H1 (cell line): ENCODE data around the gene STXBP6. TPM values are rescaled to one million over a fixed set of nuclear protein-coding genes. Genes with fewer than 3 reads are reported as not detected.

Experiments used
- CTCF ChIA-PET: fragments of 300-600 bp; sonication (Branson Sonifier 250); formaldehyde crosslinking; loops from one replicate; lab custom pipeline; 2021; ENCODE audit not compliant: partially characterized antibody; lab: Charles Lee
- POLR2A ChIA-PET: fragments of 300-600 bp; sonication (Branson Sonifier 250); formaldehyde crosslinking; loops from one replicate; lab custom pipeline; 2021; ENCODE audit warnings: inconsistent platforms; ENCODE audit not compliant: partially characterized antibody; lab: Charles Lee
- DNase-seq, 2 experiments: peaks; one replicate each; pipeline versions ENCODE4 v3.0.0 to v3.0.0-alpha.2; 2010 to 2022; ENCODE audit warnings: low spot score in 2 of 2, low read depth in 1 of 2, mixed read lengths in 1 of 2
- FAIRE-seq: peaks from 2 replicates; lab custom pipeline; 2011; peaks lifted over from hg19 to GRCh38; lab: Jason Lieb, UNC
- H2AFZ ChIP-seq: 2 replicates; pipeline ENCODE4 v1.8.1; 2012; ENCODE audit warnings: low read length, inconsistent platforms
- H2AK5ac ChIP-seq: 2 replicates; pipeline ENCODE4 v1.6.1; 2013; ENCODE audit warnings: low read depth, low read length
- H2BK120ac ChIP-seq: replicated peaks from 2 replicates; pipeline ENCODE3; 2013; ENCODE audit warnings: low read depth, low read length, inconsistent platforms
- H2BK12ac ChIP-seq: 2 replicates; pipeline ENCODE4 v1.6.1; 2013; ENCODE audit warnings: low read depth, low read length
- H2BK15ac ChIP-seq: 2 replicates; pipeline ENCODE4 v1.6.1; 2013; ENCODE audit warnings: low read length
- H2BK20ac ChIP-seq: 2 replicates; pipeline ENCODE4 v1.6.1; 2013; ENCODE audit warnings: low read length
- H2BK5ac ChIP-seq: 2 replicates; pipeline ENCODE4 v1.6.1; 2013; ENCODE audit warnings: low read depth, low read length
- H3K14ac ChIP-seq: 2 replicates; pipeline ENCODE4 v1.6.1; 2013; ENCODE audit warnings: inconsistent platforms; ENCODE audit not compliant: insufficient read length
- H3K18ac ChIP-seq: 2 replicates; pipeline ENCODE4 v1.6.1; 2013; ENCODE audit warnings: low read length; ENCODE audit errors: extremely low read depth
- H3K23ac ChIP-seq: 2 replicates; pipeline ENCODE4 v1.6.1; 2013; ENCODE audit warnings: inconsistent platforms; ENCODE audit not compliant: insufficient read length
- H3K23me2 ChIP-seq: 2 replicates; pipeline ENCODE4 v1.6.1; 2013; ENCODE audit warnings: low read depth, low read length
- H3K27ac ChIP-seq: 2 replicates; pipeline ENCODE4 v1.6.1; 2011; ENCODE audit warnings: low read depth, low read length, inconsistent platforms
- H3K27me3 ChIP-seq, 4 experiments: replicated peaks in 1 of 4; 1 replicate in 1 of 4; 2 replicates in 3 of 4; pipeline versions ENCODE4 v1.6.1 to v1.8.1; 2011 to 2013; ENCODE audit warnings: low read length in 3 of 4, mild to moderate bottlenecking in 3 of 4, inconsistent platforms in 2 of 4, mixed read lengths in 2 of 4, moderate library complexity in 1 of 4; ENCODE audit not compliant: control insufficient read depth in 3 of 4, insufficient read depth in 3 of 4; ENCODE audit errors: extremely low read depth in 1 of 4
- H3K36me3 ChIP-seq, 4 experiments: 2 replicates each; pipeline versions ENCODE4 v1.6.1 to v1.8.1; 2011 to 2013; ENCODE audit warnings: mild to moderate bottlenecking in 4 of 4, low read length in 3 of 4, moderate library complexity in 2 of 4, control low read depth in 1 of 4, inconsistent platforms in 1 of 4; ENCODE audit not compliant: insufficient read depth in 4 of 4, control insufficient read depth in 2 of 4
- H3K4ac ChIP-seq: replicated peaks from 2 replicates; pipeline ENCODE3; 2013; ENCODE audit warnings: low read length, low read depth, mixed read lengths, inconsistent platforms; ENCODE audit not compliant: insufficient read length
- H3K4me1 ChIP-seq, 4 experiments: replicated peaks in 1 of 4; 1 replicate in 1 of 4; 2 replicates in 3 of 4; pipeline versions ENCODE4 v1.6.1 to v1.8.1; 2011 to 2013; ENCODE audit warnings: low read length in 3 of 4, inconsistent platforms in 2 of 4, mixed read lengths in 1 of 4; ENCODE audit not compliant: insufficient read depth in 4 of 4, control insufficient read depth in 3 of 4
- H3K4me2 ChIP-seq, 2 experiments: 2 replicates each; pipeline versions ENCODE4 v1.6.1 to v1.8.1; 2011 to 2013; ENCODE audit warnings: low read depth in 2 of 2, low read length in 2 of 2, control low read depth in 1 of 2, inconsistent platforms in 1 of 2, mild to moderate bottlenecking in 1 of 2; ENCODE audit not compliant: insufficient read depth in 1 of 2
- H3K4me3 ChIP-seq, 4 experiments: fragments of 200-600, 300-600 bp in 1 of 4; sonication (generic), shearing (Covaris generic), sonication (Bioruptor Twin) in 1 of 4; 2 replicates each; pipeline versions ENCODE4 v1.5.1 to v1.8.1; 2011 to 2016; ENCODE audit warnings: low read length in 4 of 4, low read depth in 3 of 4, control low read depth in 2 of 4, inconsistent platforms in 2 of 4, mild to moderate bottlenecking in 2 of 4, mixed read lengths in 1 of 4, moderate library complexity in 1 of 4; ENCODE audit not compliant: insufficient read depth in 2 of 4; ENCODE audit errors: extremely low read depth in 1 of 4
- H3K56ac ChIP-seq: replicated peaks from 2 replicates; pipeline ENCODE3; 2013; ENCODE audit warnings: low read depth, mild to moderate bottlenecking, mixed read lengths, low read length, inconsistent platforms; ENCODE audit not compliant: insufficient read length
- H3K79me1 ChIP-seq: 2 replicates; pipeline ENCODE4 v1.6.1; 2013; ENCODE audit warnings: low read depth, low read length, control low read depth
- H3K79me2 ChIP-seq, 2 experiments: 2 replicates each; pipeline versions ENCODE4 v1.6.1 to v1.8.1; 2012 to 2013; ENCODE audit warnings: low read length in 2 of 2, mild to moderate bottlenecking in 2 of 2, inconsistent platforms in 1 of 2; ENCODE audit not compliant: insufficient read depth in 2 of 2, control insufficient read depth in 1 of 2
- H3K9ac ChIP-seq, 4 experiments: replicated peaks in 1 of 4; 1 replicate in 1 of 4; 2 replicates in 3 of 4; pipeline versions ENCODE4 v1.6.1 to v1.8.1; 2011 to 2013; ENCODE audit warnings: low read depth in 3 of 4, low read length in 3 of 4, control low read depth in 2 of 4, mild to moderate bottlenecking in 2 of 4, moderate library complexity in 2 of 4, inconsistent platforms in 1 of 4; ENCODE audit errors: extremely low read depth in 1 of 4
- H3K9me3 ChIP-seq, 2 experiments: 2 replicates each; pipeline versions ENCODE4 v1.6.1 to v1.8.1; 2012 to 2013; ENCODE audit warnings: mild to moderate bottlenecking in 2 of 2, moderate library complexity in 2 of 2, control low read depth in 1 of 2, inconsistent platforms in 1 of 2, low read depth in 1 of 2, low read length in 1 of 2, mixed read lengths in 1 of 2; ENCODE audit not compliant: insufficient read depth in 2 of 2
- H4K20me1 ChIP-seq, 2 experiments: replicated peaks in 1 of 2; 2 replicates each; pipeline versions ENCODE3 to v1.8.1; 2011 to 2013; ENCODE audit warnings: inconsistent platforms in 2 of 2, low read length in 2 of 2, mild to moderate bottlenecking in 1 of 2; ENCODE audit not compliant: insufficient read depth in 2 of 2, control insufficient read depth in 1 of 2
- H4K5ac ChIP-seq: 2 replicates; pipeline ENCODE4 v1.6.1; 2013; ENCODE audit warnings: low read length, low read depth, mixed read lengths, inconsistent platforms; ENCODE audit not compliant: insufficient read length
- H4K8ac ChIP-seq: 2 replicates; pipeline ENCODE4 v1.8.0; 2013; ENCODE audit warnings: mild to moderate bottlenecking, moderate library complexity, low read length, inconsistent platforms; ENCODE audit not compliant: insufficient read depth; ENCODE audit errors: extremely low read depth
- H4K91ac ChIP-seq: replicated peaks from 2 replicates; pipeline ENCODE3; 2013; ENCODE audit warnings: low read length, mixed read lengths, inconsistent platforms; ENCODE audit not compliant: insufficient read length
- GABPA ChIP-seq: IDR thresholded peaks from 2 replicates; pipeline ENCODE4 v1.6.1; 2011; ENCODE audit warnings: mild to moderate bottlenecking, low read length, moderate library complexity, borderline replicate concordance; ENCODE audit not compliant: insufficient read depth
- KDM4A ChIP-seq: IDR thresholded peaks from one replicate; pipeline ENCODE4 v1.7.1; 2012; ENCODE audit warnings: low read depth, mild to moderate bottlenecking, moderate library complexity, low read length, inconsistent platforms; ENCODE audit not compliant: severe bottlenecking
- SP4 ChIP-seq: IDR thresholded peaks from 2 replicates; pipeline ENCODE4 v1.6.1; 2012; ENCODE audit warnings: low read length, inconsistent platforms
- TBP ChIP-seq: IDR thresholded peaks from 2 replicates; pipeline ENCODE4 v1.6.1; 2011; ENCODE audit warnings: low read depth, low read length, improper control_type of control experiment
- YY1 ChIP-seq: IDR thresholded peaks from 2 replicates; pipeline ENCODE4 v1.6.1; 2011; ENCODE audit warnings: low read depth, mild to moderate bottlenecking, low read length
- WGBS, 2 experiments: shearing (Covaris generic) in 1 of 2; methylation state at CpG; one replicate each; pipeline versions ENCODE4 v1.1.6 to v1.1.7; 2013 to 2015; ENCODE audit warnings: low lambda C conversion rate in 2 of 2, mixed read lengths in 2 of 2, inconsistent platforms in 1 of 2, low coverage in 1 of 2, missing lambda C conversion rate in 1 of 2; ENCODE audit not compliant: insufficient replicate concordance in 2 of 2, insufficient coverage in 1 of 2, insufficient read length in 1 of 2; ENCODE audit errors: extremely low coverage in 1 of 2, missing lambda C conversion rate in 1 of 2; 5-methylcytosine and 5-hydroxymethylcytosine counted together
- polyA plus RNA-seq, 7 experiments: library from polyadenylated mRNA; depleted of rRNA in 3 of 7; stranded (reverse) in 5 of 7; unstranded in 2 of 7; fragments of >200 nt in 5 of 7; fragments of 200-250 nt in 2 of 7; gene quantifications; 1 replicate in 5 of 7; 2 replicates in 1 of 7; 4 replicates in 1 of 7; pipeline versions ENCODE4 v1.2.1 to v1.2.3, GENCODE V29; 2011 to 2013; ENCODE audit warnings: missing spikeins in 2 of 7, mixed read lengths in 2 of 7
- total RNA-seq: library from RNA; stranded (reverse); fragmentation: NEBNext Ultra II Directional; extraction: Animal tissue kit (Norgen Biotek cat#: 25700); gene quantifications from 2 replicates; pipeline ENCODE4 v1.2.1, GENCODE V29; 2021

Gene STXBP6
- total and polyA plus RNA-seq, 2 of the 8 experiments (the other 6 are each of a cell fraction or from before 2014, with no cell fraction given): 9.4 to 18.1 TPM

GRCh38 chr14:24909523-24910302 lies 140.2 kb downstream of the STXBP6 start:
- Histone ChIP-seq H3K79me2 (no peaks in the 10 kb centered on the region), H2BK15ac (no peak overlapping the region), H2BK12ac (no peak overlapping the region), H2AK5ac (no peak overlapping the region), H3K36me3 (no peaks in the 10 kb centered on the region), H3K23ac (no peak overlapping the region), H2BK120ac (no peak overlapping the region), H3K56ac (no peak overlapping the region), H3K9me3 (no peaks in the 10 kb centered on the region), H2AFZ (no peak overlapping the region), H3K4me3 (no peak overlapping the region), H2BK5ac (no peak overlapping the region), H4K20me1 (no peaks in the 10 kb centered on the region), H2BK20ac (no peak overlapping the region), H3K4me1 (no peaks in the 10 kb centered on the region), H4K5ac (no peak overlapping the region), H3K27me3 (no peaks in the 10 kb centered on the region), H3K4me2 (no peak overlapping the region), H4K8ac (no peak overlapping the region), H3K23me2 (no peaks in the 10 kb centered on the region), H4K91ac (no peak overlapping the region), H3K27ac (no peak overlapping the region), H3K18ac (no peak overlapping the region), H3K9ac (no peak overlapping the region), H3K79me1 (no peaks in the 10 kb centered on the region), H3K14ac (no peak overlapping the region), H3K4ac (no peak overlapping the region)
- ChIA-PET POLR2A (no interaction called here), CTCF (interaction anchor here (0.8 kb wide), 1 partner anchor 10 kb away, joined by 4 read pairs; no protein-coding TSS in a partner anchor)
- DNase-seq (no peak), FAIRE-seq (no peak)
- 94% methylated on average over 6 of the region's 6 CpGs; no CpG with 5 or more reads in 1 of the 2 experiments for WGBS, 2 experiments
- TF ChIP-seq TBP: no peak
- no peak for TF ChIP-seq GABPA
- no peak for TF ChIP-seq KDM4A
- no peak for TF ChIP-seq SP4
- TF ChIP-seq YY1: no peak
